GM18526 (cell line): ENCODE data around the gene CMSS1.

Experiments used
- POLR2A ChIP-seq: IDR thresholded peaks from 3 replicates; pipeline ENCODE4 v1.6.1; 2011; ENCODE audit not compliant: insufficient read length; ENCODE audit errors: extremely low read depth

CMSS1 gene

GRCh38 chr3:99874237-99875002 lies 56.8 kb downstream of the CMSS1 start:
- no peak for TF ChIP-seq POLR2A

- no peak for TF ChIP-seq POLR2A
Measured at GRCh38 chr3:99875581-99875928, 57.9 kb downstream of the CMSS1 start.

GRCh38 chr3:99875929-99876841 lies 58.5 kb downstream of the CMSS1 start:
- peak; percentile 58 for TF ChIP-seq POLR2A

GRCh38 chr3:99877031-99877579 lies 59.4 kb downstream of the CMSS1 start:
- no peak for TF ChIP-seq POLR2A

GRCh38 chr3:99878005-99878404 lies 60.3 kb downstream of the CMSS1 start:
- no peak for TF ChIP-seq POLR2A

- TF ChIP-seq POLR2A, result no peak
Measured at GRCh38 chr3:99879275-99879674, 61.6 kb downstream of the CMSS1 start.

GRCh38 chr3:99881121-99881524 lies 63.5 kb downstream of the CMSS1 start:
- no peak for TF ChIP-seq POLR2A

GRCh38 chr3:99882436-99883137 lies 64.9 kb downstream of the CMSS1 start:
- TF ChIP-seq POLR2A, result no peak

GRCh38 chr3:99883138-99883461 lies 65.4 kb downstream of the CMSS1 start:
- no peak for TF ChIP-seq POLR2A

GRCh38 chr3:99883693-99884092 lies 66.0 kb downstream of the CMSS1 start:
- TF ChIP-seq POLR2A, result no peak

- TF ChIP-seq POLR2A, result no peak
Measured at GRCh38 chr3:99884484-99884883, 66.8 kb downstream of the CMSS1 start.

GRCh38 chr3:99885085-99885484 lies 67.4 kb downstream of the CMSS1 start:
- no peak for TF ChIP-seq POLR2A

GRCh38 chr3:99885851-99886250 lies 68.2 kb downstream of the CMSS1 start:
- no peak for TF ChIP-seq POLR2A

- no peak for TF ChIP-seq POLR2A
Measured at GRCh38 chr3:99891610-99892285, 74.1 kb downstream of the CMSS1 start.

GRCh38 chr3:99892332-99892731 lies 74.7 kb downstream of the CMSS1 start:
- TF ChIP-seq POLR2A, result no peak
